Measurements from ENCODE around the gene TSKS. TPM values are rescaled to one million over a fixed set of nuclear protein-coding genes. Genes with fewer than 3 reads are reported as not detected.

TSKS gene
- total and polyA plus RNA-seq, 11 donors = 0.23 to 0.77 (median 0.40) TPM; not detected in 3

GRCh38 chr19:49774969-49775368 is 11.9 kb upstream of the TSKS start:
- DNase-seq (no peak), ATAC-seq (no peak)
- intact Hi-C loops (cut with DNase I) = loop anchor here in 1 of 10 donors (5.0 kb wide), 1 partner anchor 32 kb away; no protein-coding TSS in a partner anchor
- Histone ChIP-seq H3K27me3 (no peaks in the 10 kb centered on the region), H3K27ac (no peak overlapping the region), H3K4me3 (no peak overlapping the region), H3K36me3 (peaks cover 0 to 40% (median 6%) of the 10 kb centered on the region in 9 donors), H3K4me1 (peaks cover 0 to 12% (median 0%) of the 10 kb centered on the region in 12 donors), H3K9me3 (no peaks in the 10 kb centered on the region)
- TF ChIP-seq CTCF (IDR thresholded peaks at IDR 0.05) (no peak), POLR2A (IDR thresholded peaks at IDR 0.05) (no peak)
- WGBS, 4 donors = 93 to 96% (median 95%) methylated on average over 8 of the region's 8 CpGs

GRCh38 chr19:49773663-49774350 is 10.7 kb upstream of the TSKS start:
- 64 to 73% (median 68%) methylated on average over 8 of the region's 8 CpGs for WGBS, 4 donors
- no peaks in the 10 kb centered on the region for H3K27me3 ChIP-seq
- DNase-seq (no peak), ATAC-seq (no peak)
- no peak overlapping the region for H3K27ac ChIP-seq
- H3K36me3 ChIP-seq = peaks cover 0 to 40% (median 6%) of the 10 kb centered on the region in 9 donors
- H3K9me3 ChIP-seq = no peaks in the 10 kb centered on the region
- intact Hi-C loops (cut with DNase I) = loop anchor here in 1 of 10 donors (5.0 kb wide), 1 partner anchor 33 kb away; no protein-coding TSS in a partner anchor
- TF ChIP-seq POLR2A (IDR thresholded peaks at IDR 0.05) = no peak
- no peak for TF ChIP-seq CTCF (IDR thresholded peaks at IDR 0.05)
- H3K4me3 ChIP-seq = no peak overlapping the region
- H3K4me1 ChIP-seq = peaks cover 0 to 15% (median 6%) of the 10 kb centered on the region in 12 donors

GRCh38 chr19:49772850-49773432 is 9.8 kb upstream of the TSKS start:
- DNase-seq = no peak
- H3K4me3 ChIP-seq = no peak overlapping the region
- ATAC-seq = no peak
- H3K36me3 ChIP-seq = peaks cover 0 to 34% (median 6%) of the 10 kb centered on the region in 9 donors
- H3K27me3 ChIP-seq = no peaks in the 10 kb centered on the region
- no peak overlapping the region for H3K27ac ChIP-seq
- TF ChIP-seq POLR2A (IDR thresholded peaks at IDR 0.05) = no peak
- TF ChIP-seq CTCF (IDR thresholded peaks at IDR 0.05) = no peak
- H3K4me1 ChIP-seq = peaks cover 0 to 24% (median 15%) of the 10 kb centered on the region in 12 donors
- no peaks in the 10 kb centered on the region for H3K9me3 ChIP-seq
- 79 to 88% (median 85%) methylated on average over 10 of the region's 10 CpGs for WGBS, 4 donors
- intact Hi-C loops (cut with DNase I) = loop anchor here in 1 of 10 donors (5.0 kb wide), 1 partner anchor 34 kb away; no protein-coding TSS in a partner anchor

GRCh38 chr19:49771674-49772139 is 8.6 kb upstream of the TSKS start:
- 86 to 92% (median 88%) methylated on average over 13 of the region's 13 CpGs for WGBS, 4 donors

More at GRCh38 chr19:49771674-49772139, 8.6 kb upstream of the TSKS start:
- ATAC-seq = no peak
- TF ChIP-seq POLR2A (IDR thresholded peaks at IDR 0.05) (no peak), CTCF (IDR thresholded peaks at IDR 0.05) (no peak)
- H3K36me3 ChIP-seq = peaks cover 0 to 34% (median 6%) of the 10 kb centered on the region in 9 donors
- no peak overlapping the region for H3K4me3 ChIP-seq
- intact Hi-C loops (cut with DNase I) = loop anchor here in 1 of 10 donors (5.0 kb wide), 1 partner anchor 36 kb away; no protein-coding TSS in a partner anchor
- H3K4me1 ChIP-seq = peaks cover 0 to 30% (median 20%) of the 10 kb centered on the region in 12 donors
- no peak for DNase-seq
- H3K27ac ChIP-seq = no peak overlapping the region
- no peaks in the 10 kb centered on the region for H3K27me3 ChIP-seq
- H3K9me3 ChIP-seq = no peaks in the 10 kb centered on the region
